Measurements from ENCODE around the gene RAI1.

The RAI1 gene

GRCh38 chr17:17849147-17849820, 168.0 kb downstream of the RAI1 start (continued):
- TF ChIP-seq TSHZ2 (CRISPR knock-in tag; IDR thresholded peaks at IDR 0.05) (no peak), ZNF8 (CRISPR knock-in tag; IDR thresholded peaks at IDR 0.05) (no peak), CSDC2 (CRISPR knock-in tag; IDR thresholded peaks at IDR 0.05) (no peak), OSR1 (CRISPR knock-in tag; IDR thresholded peaks at IDR 0.05) (no peak), TOX (CRISPR knock-in tag; IDR thresholded peaks at IDR 0.05; ENCODE audit: borderline replicate concordance) (no peak), ESRRG (CRISPR knock-in tag; IDR thresholded peaks at IDR 0.05) (no peak)
- TF ChIP-seq, protein P1, sequence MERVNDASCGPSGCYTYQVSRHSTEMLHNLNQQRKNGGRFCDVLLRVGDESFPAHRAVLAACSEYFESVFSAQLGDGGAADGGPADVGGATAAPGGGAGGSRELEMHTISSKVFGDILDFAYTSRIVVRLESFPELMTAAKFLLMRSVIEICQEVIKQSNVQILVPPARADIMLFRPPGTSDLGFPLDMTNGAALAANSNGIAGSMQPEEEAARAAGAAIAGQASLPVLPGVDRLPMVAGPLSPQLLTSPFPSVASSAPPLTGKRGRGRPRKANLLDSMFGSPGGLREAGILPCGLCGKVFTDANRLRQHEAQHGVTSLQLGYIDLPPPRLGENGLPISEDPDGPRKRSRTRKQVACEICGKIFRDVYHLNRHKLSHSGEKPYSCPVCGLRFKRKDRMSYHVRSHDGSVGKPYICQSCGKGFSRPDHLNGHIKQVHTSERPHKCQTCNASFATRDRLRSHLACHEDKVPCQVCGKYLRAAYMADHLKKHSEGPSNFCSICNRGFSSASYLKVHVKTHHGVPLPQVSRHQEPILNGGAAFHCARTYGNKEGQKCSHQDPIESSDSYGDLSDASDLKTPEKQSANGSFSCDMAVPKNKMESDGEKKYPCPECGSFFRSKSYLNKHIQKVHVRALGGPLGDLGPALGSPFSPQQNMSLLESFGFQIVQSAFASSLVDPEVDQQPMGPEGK (CRISPR knock-in tag; IDR thresholded peaks at IDR 0.05; ENCODE audit: borderline replicate concordance): no peak

DNA sequence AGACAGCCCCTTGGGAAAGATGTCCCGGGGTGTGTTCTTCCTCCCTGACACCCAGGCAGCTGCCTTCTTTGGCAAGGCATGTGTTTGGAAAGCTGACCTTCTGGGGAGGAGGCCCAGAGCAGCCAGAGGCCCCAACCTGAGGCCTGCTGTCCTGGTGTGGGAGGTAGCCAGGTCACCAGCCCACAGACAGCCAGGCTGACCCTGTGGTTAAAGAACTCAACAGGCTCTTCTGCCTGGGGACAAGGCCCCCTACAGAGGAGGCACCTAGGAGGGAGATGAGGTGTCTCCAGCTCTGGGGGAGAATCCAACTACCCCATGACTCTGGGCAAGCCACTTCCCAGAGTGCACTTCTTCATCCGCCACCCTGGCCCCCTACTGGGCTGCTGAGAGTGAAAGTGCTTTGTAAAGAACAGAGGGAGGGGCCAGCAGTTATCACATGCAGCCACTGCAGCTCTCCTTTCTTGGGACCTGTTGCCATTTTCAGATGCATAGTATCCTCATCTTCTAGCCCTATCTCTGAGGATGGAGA, 168.7 kb downstream of the RAI1 start:
- TF ChIP-seq GLIS3 (CRISPR knock-in tag; IDR thresholded peaks at IDR 0.05) (no peak), BACH2 (CRISPR knock-in tag; IDR thresholded peaks at IDR 0.05; ENCODE audit: borderline replicate concordance) (no peak), CSDC2 (CRISPR knock-in tag; IDR thresholded peaks at IDR 0.05) (no peak), ZNF70 (CRISPR knock-in tag; IDR thresholded peaks at IDR 0.05) (no peak), TOX (CRISPR knock-in tag; IDR thresholded peaks at IDR 0.05; ENCODE audit: borderline replicate concordance) (no peak), ZFP30 (CRISPR knock-in tag; IDR thresholded peaks at IDR 0.05) (no peak), ZFP3 (CRISPR knock-in tag; IDR thresholded peaks at IDR 0.05) (no peak), POU6F1 (CRISPR knock-in tag; IDR thresholded peaks at IDR 0.05; ENCODE audit: borderline replicate concordance, low read depth) (no peak), OSR1 (CRISPR knock-in tag; IDR thresholded peaks at IDR 0.05) (no peak), RARB (CRISPR knock-in tag; IDR thresholded peaks at IDR 0.05) (no peak), PPARA (CRISPR knock-in tag; IDR thresholded peaks at IDR 0.05; ENCODE audit: borderline replicate concordance) (no peak), ZNF8 (CRISPR knock-in tag; IDR thresholded peaks at IDR 0.05) (no peak), ESRRG (CRISPR knock-in tag; IDR thresholded peaks at IDR 0.05) (no peak), ZNF565 (CRISPR knock-in tag; conservative IDR thresholded peaks at IDR 0.05; ENCODE audit: low read depth) (no peak)
- TF ChIP-seq, protein P2, sequence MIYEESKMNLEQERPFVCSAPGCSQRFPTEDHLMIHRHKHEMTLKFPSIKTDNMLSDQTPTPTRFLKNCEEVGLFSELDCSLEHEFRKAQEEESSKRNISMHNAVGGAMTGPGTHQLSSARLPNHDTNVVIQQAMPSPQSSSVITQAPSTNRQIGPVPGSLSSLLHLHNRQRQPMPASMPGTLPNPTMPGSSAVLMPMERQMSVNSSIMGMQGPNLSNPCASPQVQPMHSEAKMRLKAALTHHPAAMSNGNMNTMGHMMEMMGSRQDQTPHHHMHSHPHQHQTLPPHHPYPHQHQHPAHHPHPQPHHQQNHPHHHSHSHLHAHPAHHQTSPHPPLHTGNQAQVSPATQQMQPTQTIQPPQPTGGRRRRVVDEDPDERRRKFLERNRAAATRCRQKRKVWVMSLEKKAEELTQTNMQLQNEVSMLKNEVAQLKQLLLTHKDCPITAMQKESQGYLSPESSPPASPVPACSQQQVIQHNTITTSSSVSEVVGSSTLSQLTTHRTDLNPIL (CRISPR knock-in tag; IDR thresholded peaks at IDR 0.05; ENCODE audit: low read depth): no peak
- ATAC-seq: peak; percentile 45

- ATAC-seq: no peak
- no peak for TF ChIP-seq ZFP3 (CRISPR knock-in tag; IDR thresholded peaks at IDR 0.05)
- no peak for TF ChIP-seq ZC3H10 (CRISPR knock-in tag; IDR thresholded peaks at IDR 0.05)
- TF ChIP-seq RARB (CRISPR knock-in tag; IDR thresholded peaks at IDR 0.05): no peak
- TF ChIP-seq ESRRG (CRISPR knock-in tag; IDR thresholded peaks at IDR 0.05): no peak
- TF ChIP-seq, protein P3, sequence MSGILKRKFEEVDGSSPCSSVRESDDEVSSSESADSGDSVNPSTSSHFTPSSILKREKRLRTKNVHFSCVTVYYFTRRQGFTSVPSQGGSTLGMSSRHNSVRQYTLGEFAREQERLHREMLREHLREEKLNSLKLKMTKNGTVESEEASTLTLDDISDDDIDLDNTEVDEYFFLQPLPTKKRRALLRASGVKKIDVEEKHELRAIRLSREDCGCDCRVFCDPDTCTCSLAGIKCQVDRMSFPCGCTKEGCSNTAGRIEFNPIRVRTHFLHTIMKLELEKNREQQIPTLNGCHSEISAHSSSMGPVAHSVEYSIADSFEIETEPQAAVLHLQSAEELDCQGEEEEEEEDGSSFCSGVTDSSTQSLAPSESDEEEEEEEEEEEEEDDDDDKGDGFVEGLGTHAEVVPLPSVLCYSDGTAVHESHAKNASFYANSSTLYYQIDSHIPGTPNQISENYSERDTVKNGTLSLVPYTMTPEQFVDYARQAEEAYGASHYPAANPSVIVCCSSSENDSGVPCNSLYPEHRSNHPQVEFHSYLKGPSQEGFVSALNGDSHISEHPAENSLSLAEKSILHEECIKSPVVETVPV (CRISPR knock-in tag; IDR thresholded peaks at IDR 0.05): no peak
- no peak for TF ChIP-seq TOX (CRISPR knock-in tag; IDR thresholded peaks at IDR 0.05; ENCODE audit: borderline replicate concordance)
- no peak for TF ChIP-seq ARNTL (CRISPR knock-in tag; IDR thresholded peaks at IDR 0.05; ENCODE audit: borderline replicate concordance, low read depth)
- TF ChIP-seq BACH2 (CRISPR knock-in tag; IDR thresholded peaks at IDR 0.05; ENCODE audit: borderline replicate concordance): no peak
- TF ChIP-seq OSR1 (CRISPR knock-in tag; IDR thresholded peaks at IDR 0.05): no peak
- TF ChIP-seq GLIS3 (CRISPR knock-in tag; IDR thresholded peaks at IDR 0.05): no peak
- no peak for TF ChIP-seq SNAI2 (CRISPR knock-in tag; IDR thresholded peaks at IDR 0.05)
- TF ChIP-seq TSHZ2 (CRISPR knock-in tag; IDR thresholded peaks at IDR 0.05): no peak
- TF ChIP-seq PPARA (CRISPR knock-in tag; IDR thresholded peaks at IDR 0.05; ENCODE audit: borderline replicate concordance): no peak
- no peak for TF ChIP-seq ZNF565 (CRISPR knock-in tag; conservative IDR thresholded peaks at IDR 0.05; ENCODE audit: low read depth)
- TF ChIP-seq ISL1 (CRISPR knock-in tag; IDR thresholded peaks at IDR 0.05): no peak
Observed at GRCh38 chr17:17851103-17852002, 170.1 kb downstream of the RAI1 start.

Data from SK-N-SH treated with all-trans-retinoic acid at 6 μM for 48 hours (cell line).